Measurements from ENCODE around the gene PDCD4.

PDCD4 gene

DNA sequence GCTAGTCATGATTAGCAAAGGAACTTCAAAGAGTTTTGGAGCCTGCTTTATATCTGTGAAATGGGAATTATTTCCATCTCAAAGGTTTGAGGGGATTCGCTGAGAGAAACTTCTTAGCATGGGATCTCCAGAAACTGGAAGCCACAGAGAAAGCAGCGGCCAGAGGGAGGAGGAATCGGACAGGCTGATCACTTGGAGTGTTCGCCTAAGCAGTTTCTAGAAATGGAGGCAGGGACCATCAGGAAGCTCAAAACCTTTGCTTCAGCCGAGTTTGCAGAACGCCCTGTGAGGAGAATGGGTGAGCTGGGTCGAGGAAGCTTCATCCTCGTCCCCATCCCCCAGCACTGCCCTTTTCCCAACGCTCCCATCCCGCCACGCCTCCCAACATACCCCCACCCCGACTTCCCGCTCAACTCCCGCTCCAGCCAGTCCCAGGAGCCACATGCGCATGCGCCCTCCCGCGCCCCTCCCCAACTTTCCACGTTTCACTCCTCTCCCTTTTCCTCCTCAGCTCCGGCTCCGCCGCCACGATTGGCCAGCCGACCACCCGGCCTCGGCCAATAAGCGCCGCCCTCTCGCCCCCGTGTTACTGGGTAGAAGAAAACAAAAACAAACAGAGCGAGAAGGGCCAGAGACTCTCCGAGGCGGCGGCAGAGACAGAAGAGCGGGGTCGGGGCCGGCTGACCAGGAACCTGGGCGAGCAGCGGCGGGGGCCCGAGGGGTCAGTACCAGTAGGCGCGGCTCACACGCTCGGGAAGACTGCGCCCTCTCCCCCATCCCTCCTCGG is at the start of gene PDCD4:
TSS of gene PDCD4 (plus strand) at position 631 of the 787 bp plus-strand sequence. CDS start 4,100 bp downstream, outside the sequence.
- DNase-seq = peak; percentile 93

- peak; percentile 42 for DNase-seq
These were observed 49.6 kb upstream of the PDCD4 start for GRCh38 chr10:110822035-110822711.

DNA sequence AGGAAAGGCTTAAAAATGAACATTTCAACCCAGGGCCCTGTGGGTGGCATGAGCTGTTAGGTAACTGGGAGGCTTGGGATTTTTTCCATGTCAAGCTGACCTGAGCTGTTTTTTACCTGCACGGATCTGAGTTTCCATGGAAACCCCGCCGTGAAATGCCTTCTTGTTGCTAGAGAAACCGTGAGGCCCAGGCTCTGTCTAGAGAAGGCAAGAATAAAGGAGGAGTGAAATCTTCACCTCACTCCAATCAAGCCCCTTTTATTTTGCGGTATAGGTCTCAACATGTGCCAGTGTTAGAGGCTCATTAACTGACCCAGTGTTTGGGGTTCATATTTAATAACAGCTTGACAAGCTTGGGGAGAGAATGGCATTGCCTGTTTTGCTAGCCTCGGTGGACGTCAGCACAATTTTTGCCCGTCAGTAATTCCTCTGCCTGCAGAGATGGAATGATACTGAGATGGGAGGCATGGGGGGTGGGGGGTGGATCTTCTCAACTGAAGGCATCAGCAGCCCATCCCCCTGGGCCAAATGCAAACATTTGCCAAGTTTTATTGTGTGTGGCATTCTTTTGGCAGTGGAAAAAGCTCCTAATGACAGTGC is 48.9 kb upstream of the PDCD4 start:
- peak; percentile 89 for DNase-seq

DNA sequence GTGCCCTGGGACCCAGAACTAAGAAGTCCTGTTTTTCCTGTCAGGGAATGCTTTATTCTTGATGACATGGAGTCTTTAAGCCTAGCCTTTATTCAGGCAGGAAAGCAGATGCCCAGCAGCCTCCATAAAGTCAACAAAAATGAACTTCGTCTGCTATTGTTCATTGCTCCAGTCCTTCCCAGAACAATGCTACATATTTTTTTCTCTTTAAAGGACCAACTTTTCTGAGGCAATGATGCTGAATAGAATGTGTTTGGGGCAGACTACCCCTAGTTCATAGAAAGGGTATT is 47.6 kb upstream of the PDCD4 start:
- no peak for DNase-seq

DNA sequence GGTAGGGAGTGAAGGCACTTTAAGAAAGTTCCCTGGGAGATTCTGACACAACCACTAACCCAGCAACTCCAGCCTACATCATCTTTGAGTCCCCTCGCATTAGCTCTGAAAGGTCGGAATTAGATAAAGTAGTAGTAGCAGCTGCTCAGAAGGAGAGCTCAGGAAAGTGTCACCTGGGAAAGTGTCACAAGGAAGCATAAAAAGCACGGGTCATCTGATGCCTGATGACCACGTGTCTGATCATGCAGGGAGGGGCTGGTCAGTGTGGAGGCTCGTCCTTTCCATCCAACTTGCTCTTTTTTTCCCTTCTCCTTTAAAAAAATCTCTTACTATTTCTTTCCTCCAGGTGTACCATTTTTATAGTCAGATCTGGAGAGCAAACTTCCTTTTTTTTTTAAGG is 47.1 kb upstream of the PDCD4 start:
- no peak for DNase-seq

DNA sequence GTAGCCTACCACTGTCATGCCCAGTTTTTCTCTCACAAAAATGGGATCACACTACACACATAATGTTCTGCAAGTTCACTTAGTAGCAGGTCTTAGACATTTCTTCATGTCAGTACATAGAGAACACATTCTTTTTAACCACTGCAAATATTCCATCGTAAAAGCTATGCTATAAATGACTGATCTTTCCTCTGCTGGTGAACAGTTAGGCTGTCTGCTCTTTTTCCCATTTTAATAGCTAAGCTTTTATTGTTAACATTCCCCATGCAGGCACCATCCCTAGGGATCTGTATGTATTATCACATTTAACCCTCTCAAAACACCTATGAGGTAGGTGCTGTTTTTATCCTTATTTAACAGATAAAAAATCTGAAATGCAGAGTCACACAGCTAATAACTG is 46.2 kb upstream of the PDCD4 start:
- no peak for DNase-seq

- DNase-seq = no peak
These were observed 44.3 kb upstream of the PDCD4 start for GRCh38 chr10:110827410-110827809.

DNA sequence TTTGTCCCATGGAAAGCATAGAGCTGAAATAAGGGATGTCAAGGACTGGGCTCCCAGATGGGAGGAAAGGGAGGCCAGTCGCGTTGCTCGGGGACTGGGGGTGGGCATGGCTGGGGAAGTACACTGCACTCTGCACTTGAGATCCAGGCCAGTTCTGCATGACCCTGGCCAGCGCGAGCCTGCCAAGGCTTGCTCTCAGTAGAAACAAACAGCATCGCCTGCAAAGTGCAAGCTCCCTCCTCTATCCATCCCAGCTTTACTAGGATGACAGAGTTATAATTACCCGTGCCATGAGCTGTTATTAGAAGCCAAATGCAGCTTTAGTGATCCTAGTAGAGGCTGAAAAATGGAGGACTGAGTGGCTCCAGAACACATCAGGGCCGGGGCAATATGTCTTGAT is 43.9 kb upstream of the PDCD4 start:
- peak; percentile 79 for DNase-seq

- DNase-seq = no peak
These were observed 43.2 kb upstream of the PDCD4 start for GRCh38 chr10:110828525-110828924.

- no peak for DNase-seq
These were observed 41.9 kb upstream of the PDCD4 start for GRCh38 chr10:110829721-110830410.

GRCh38 chr10:110833234-110833940 is 38.3 kb upstream of the PDCD4 start:
- DNase-seq = no peak

DNA sequence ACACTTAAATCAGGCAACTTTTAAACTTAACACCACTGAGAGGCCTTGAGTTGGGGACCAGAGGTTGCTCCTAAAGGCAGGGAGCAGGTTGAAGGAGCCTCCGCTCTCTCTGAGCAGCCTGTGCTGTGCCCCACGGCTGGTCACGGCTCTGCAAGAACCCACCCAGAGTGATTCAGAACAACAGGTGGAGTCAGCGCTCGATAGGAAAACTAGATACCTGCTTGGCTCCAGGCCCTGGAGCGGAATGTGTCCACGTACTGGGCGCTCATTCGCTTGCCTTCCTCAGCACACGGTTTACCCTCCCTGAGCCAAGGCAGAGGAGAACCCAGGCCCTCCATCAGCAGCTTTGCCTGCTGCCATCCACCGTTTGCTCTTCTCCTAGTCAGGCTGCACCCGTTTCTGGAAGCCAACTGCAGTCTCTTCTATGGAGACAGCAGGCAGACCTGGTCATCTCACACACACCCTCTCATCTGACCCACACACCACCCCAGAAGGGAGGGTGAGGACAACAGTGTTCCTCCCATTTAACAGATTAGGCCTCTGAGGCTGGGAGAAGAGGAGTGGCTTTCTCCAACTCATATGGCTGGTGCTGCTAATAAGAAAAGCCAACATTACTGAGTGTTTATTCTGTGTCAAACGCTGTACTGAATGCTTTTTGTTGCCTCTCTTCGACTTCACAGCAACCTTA is 37.6 kb upstream of the PDCD4 start:
- no peak for DNase-seq

- peak; percentile 57 for DNase-seq
These were observed 37.0 kb upstream of the PDCD4 start for GRCh38 chr10:110834629-110835301.

DNA sequence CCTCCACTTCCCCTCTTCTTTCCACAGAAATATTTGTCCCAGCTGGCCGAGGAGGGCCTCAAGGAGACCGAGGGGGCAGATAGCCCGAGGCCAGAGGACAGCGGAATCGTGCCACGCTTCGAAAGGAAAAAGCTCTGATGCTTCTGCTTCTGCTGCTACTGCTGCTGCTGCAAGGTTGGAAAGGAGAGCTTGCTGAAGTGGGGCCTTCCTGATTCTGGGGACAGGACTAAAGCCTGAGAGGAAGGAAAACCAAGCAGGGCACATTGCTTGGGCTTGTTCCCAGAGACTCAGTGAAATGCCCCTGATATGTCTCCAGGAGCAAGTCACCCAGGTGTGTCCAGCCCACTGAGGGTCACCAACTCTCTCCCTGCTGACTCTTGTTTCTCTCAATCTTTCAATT is 35.9 kb upstream of the PDCD4 start:
- DNase-seq = no peak

- no peak for DNase-seq
These were observed 35.0 kb upstream of the PDCD4 start for GRCh38 chr10:110836706-110837105.

GRCh38 chr10:110837418-110838171 is 34.1 kb upstream of the PDCD4 start:
- DNase-seq = no peak

GRCh38 chr10:110840225-110840922 is 31.4 kb upstream of the PDCD4 start:
- no peak for DNase-seq

DNA sequence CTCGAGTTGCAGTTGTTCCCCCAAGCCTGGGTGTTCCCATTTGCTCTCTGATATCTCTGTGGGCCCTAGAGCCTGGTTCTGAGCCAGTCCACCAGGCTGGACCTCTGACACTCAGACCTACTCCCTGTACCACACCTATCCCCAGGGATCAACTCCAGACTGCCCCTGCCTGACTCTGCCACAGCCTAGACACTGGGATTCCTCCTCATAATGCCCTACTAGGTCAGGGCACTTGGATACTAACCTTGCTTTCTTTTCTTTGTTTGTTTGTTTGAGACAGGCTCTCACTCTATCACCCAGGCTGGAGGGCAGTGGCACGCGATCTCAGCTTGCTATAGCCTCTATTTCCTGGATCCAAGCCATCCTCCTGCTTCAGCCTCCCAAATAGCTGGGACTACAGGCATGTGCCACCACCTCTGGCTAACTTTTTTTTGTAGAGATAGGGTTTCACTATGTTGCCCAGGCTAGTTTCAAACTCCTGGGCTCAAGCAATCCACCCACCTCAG is 30.8 kb upstream of the PDCD4 start:
- no peak for DNase-seq

GRCh38 chr10:110841767-110842267 is 29.9 kb upstream of the PDCD4 start:
- no peak for DNase-seq

DNA sequence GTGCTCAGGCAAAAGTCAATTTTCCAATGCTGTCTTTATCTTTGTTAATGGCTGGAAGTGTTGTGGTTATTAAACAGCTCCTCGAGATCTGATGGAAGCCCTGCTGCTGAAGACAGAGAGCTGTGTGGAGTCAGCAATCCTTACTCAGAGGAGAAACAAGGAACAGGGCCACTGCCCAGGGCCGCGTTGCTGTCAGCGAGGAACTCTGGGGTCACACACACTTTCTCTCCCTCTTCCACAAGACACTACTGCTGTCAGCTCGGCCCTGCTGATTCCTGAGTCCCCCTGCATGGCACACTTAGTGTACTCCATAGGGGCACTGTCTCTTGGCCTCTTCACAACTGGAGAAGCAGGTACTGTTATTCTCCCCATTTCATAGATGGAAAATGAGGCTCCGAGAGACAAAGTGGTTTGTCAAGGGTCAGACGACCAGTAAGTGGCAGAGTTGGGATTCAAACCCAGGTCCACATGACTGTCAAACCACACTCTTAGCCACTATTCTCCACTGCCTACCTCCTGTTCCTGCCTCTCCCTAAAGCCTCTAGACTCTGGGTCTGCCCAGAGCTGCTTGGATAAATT is 29.3 kb upstream of the PDCD4 start:
- no peak for DNase-seq

Measured in NCI-H2227 treated with DMSO at 0.1 percent for 48 hours (cell line).